Panc1 (cell line): ENCODE data around the gene SUFU.

Source experiments
- CTCF ChIP-seq: fragments of 450-650 bp; IDR thresholded peaks from 2 replicates; pipeline ENCODE4 v1.5.1; 2017; ENCODE audit warnings: mild to moderate bottlenecking
- POLR2AphosphoS5 ChIP-seq: IDR thresholded peaks from 2 replicates; pipeline ENCODE4 v1.6.1; 2012; ENCODE audit warnings: mild to moderate bottlenecking, low read depth, low read length, moderate library complexity
- REST ChIP-seq, 2 experiments: IDR thresholded peaks; 2 replicates each; pipeline ENCODE4 v1.6.1; 2011 to 2012; ENCODE audit warnings: low read depth in 2 of 2, control low read depth in 1 of 2, low read length in 1 of 2, mild to moderate bottlenecking in 1 of 2, moderate library complexity in 1 of 2; ENCODE audit not compliant: insufficient read depth in 1 of 2
- SIN3A ChIP-seq: IDR thresholded peaks from 2 replicates; pipeline ENCODE4 v1.6.1; 2012; ENCODE audit warnings: low read depth, mild to moderate bottlenecking, low read length, moderate library complexity, borderline replicate concordance; ENCODE audit not compliant: insufficient read depth
- TCF7L2 ChIP-seq: IDR thresholded peaks from 2 replicates; pipeline ENCODE4 v1.6.1; 2011; ENCODE audit warnings: mild to moderate bottlenecking, low read depth, low read length, inconsistent platforms

- TF ChIP-seq CTCF: no peak
- TF ChIP-seq POLR2AphosphoS5: peak; percentile 80
- no peak for TF ChIP-seq REST (IDR thresholded peaks at IDR 0.05; ENCODE audit: insufficient read depth in 1 of 2, low read depth in 2 of 2, low read length in 1 of 2)
- TF ChIP-seq SIN3A: peak; percentile 87; the same call in 1 of the 2 replicates
- peak; percentile 99 for TF ChIP-seq TCF7L2
These were observed 1.2 kb upstream of the SUFU start, which contains the start of gene ACTR1A for GRCh38 chr10:102502337-102503151.
